ENCODE results near the gene HECTD2. TPM values are rescaled to one million over a fixed set of nuclear protein-coding genes. Genes with fewer than 3 reads are reported as not detected.

HECTD2 gene
- total RNA-seq, 1 experiment from 2014 or later = 9.4 TPM

DNA sequence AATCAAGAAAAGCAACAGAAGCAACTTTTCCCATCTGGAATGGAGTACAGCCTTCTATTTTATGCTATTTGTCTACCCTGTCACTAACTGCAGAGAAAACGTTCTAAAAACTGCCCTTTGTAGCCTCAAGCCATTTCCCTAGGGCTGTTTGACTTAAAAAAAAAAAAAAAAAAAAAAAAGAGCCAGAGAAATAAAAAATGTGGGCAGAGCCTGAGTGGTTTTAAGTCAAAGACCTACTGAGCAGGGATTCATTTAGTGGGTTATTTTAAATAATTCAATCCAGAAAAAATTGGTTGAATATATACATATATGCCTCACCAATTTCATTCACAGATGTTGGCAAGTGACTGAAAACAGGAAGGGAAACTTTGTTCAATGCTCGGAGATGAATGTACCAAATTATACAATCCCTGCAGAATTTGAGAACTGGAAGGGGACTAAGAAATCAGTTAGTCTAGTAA, 147.5 kb downstream of the HECTD2 start (continued):
- TF ChIP-seq, protein P1, sequence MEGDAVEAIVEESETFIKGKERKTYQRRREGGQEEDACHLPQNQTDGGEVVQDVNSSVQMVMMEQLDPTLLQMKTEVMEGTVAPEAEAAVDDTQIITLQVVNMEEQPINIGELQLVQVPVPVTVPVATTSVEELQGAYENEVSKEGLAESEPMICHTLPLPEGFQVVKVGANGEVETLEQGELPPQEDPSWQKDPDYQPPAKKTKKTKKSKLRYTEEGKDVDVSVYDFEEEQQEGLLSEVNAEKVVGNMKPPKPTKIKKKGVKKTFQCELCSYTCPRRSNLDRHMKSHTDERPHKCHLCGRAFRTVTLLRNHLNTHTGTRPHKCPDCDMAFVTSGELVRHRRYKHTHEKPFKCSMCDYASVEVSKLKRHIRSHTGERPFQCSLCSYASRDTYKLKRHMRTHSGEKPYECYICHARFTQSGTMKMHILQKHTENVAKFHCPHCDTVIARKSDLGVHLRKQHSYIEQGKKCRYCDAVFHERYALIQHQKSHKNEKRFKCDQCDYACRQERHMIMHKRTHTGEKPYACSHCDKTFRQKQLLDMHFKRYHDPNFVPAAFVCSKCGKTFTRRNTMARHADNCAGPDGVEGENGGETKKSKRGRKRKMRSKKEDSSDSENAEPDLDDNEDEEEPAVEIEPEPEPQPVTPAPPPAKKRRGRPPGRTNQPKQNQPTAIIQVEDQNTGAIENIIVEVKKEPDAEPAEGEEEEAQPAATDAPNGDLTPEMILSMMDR (IDR thresholded peaks at IDR 0.05) = no peak
- TF ChIP-seq CBFB (CRISPR knock-in tag; IDR thresholded peaks at IDR 0.05; ENCODE audit: low read depth) (no peak), FOXP1 (CRISPR knock-in tag; IDR thresholded peaks at IDR 0.05; ENCODE audit: borderline replicate concordance) (no peak), NFE2L1 (CRISPR knock-in tag; IDR thresholded peaks at IDR 0.05) (no peak), ZNF532 (CRISPR knock-in tag; IDR thresholded peaks at IDR 0.05; ENCODE audit: borderline replicate concordance) (no peak)
- TF ChIP-seq, protein P2, sequence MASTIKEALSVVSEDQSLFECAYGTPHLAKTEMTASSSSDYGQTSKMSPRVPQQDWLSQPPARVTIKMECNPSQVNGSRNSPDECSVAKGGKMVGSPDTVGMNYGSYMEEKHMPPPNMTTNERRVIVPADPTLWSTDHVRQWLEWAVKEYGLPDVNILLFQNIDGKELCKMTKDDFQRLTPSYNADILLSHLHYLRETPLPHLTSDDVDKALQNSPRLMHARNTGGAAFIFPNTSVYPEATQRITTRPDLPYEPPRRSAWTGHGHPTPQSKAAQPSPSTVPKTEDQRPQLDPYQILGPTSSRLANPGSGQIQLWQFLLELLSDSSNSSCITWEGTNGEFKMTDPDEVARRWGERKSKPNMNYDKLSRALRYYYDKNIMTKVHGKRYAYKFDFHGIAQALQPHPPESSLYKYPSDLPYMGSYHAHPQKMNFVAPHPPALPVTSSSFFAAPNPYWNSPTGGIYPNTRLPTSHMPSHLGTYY (CRISPR knock-in tag; IDR thresholded peaks at IDR 0.05) = no peak
- TF ChIP-seq, protein P3, sequence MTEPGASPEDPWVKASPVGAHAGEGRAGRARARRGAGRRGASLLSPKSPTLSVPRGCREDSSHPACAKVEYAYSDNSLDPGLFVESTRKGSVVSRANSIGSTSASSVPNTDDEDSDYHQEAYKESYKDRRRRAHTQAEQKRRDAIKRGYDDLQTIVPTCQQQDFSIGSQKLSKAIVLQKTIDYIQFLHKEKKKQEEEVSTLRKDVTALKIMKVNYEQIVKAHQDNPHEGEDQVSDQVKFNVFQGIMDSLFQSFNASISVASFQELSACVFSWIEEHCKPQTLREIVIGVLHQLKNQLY (CRISPR knock-in tag; IDR thresholded peaks at IDR 0.05) = no peak

DNA sequence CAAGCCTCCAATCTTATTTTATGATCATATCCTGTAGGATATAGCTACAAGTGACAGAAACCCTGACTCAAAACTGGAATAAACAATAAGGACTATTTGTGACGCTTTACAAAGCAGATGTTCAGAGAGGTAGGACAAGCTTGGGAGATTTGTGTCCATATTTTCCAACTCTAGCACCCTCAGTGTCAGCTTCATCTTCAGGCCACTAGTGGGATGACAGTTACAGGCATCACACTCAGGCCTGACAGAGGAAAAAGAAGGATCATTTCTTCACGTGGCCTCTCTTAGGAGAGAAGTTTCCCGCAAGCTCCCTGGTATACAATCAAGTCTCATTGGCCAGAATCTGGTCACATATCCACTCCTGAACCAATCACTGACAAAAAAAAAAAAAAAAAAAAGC, 148.3 kb downstream of the HECTD2 start:
- H3K36me3 Mint-ChIP-seq = peaks cover 22% of the 10 kb centered on the region
- ATAC-seq (no peak), DNase-seq (ENCODE audit: low spot score) (no peak)
- ChIA-PET CTCF (no interaction called here), POLR2A (no interaction called here)
- peaks cover 6% of the 10 kb centered on the region; the same call in 1 of the 2 replicates for H3K4me1 Mint-ChIP-seq
- no peak overlapping the region for H3K4me3 Mint-ChIP-seq
- H3K27ac Mint-ChIP-seq = no peak overlapping the region
- TF ChIP-seq NFE2L1 (CRISPR knock-in tag; IDR thresholded peaks at IDR 0.05) (no peak), ZNF416 (CRISPR knock-in tag; IDR thresholded peaks at IDR 0.05) (no peak), RELA (CRISPR knock-in tag; IDR thresholded peaks at IDR 0.05; ENCODE audit: borderline replicate concordance) (no peak), ESRRA (CRISPR knock-in tag; IDR thresholded peaks at IDR 0.05; ENCODE audit: borderline replicate concordance) (no peak), GABPB1 (CRISPR knock-in tag; IDR thresholded peaks at IDR 0.05) (no peak), NR1H2 (CRISPR knock-in tag; IDR thresholded peaks at IDR 0.05) (no peak), OVOL2 (CRISPR knock-in tag; IDR thresholded peaks at IDR 0.05; ENCODE audit: borderline replicate concordance) (no peak)
- TF ChIP-seq, protein P4, sequence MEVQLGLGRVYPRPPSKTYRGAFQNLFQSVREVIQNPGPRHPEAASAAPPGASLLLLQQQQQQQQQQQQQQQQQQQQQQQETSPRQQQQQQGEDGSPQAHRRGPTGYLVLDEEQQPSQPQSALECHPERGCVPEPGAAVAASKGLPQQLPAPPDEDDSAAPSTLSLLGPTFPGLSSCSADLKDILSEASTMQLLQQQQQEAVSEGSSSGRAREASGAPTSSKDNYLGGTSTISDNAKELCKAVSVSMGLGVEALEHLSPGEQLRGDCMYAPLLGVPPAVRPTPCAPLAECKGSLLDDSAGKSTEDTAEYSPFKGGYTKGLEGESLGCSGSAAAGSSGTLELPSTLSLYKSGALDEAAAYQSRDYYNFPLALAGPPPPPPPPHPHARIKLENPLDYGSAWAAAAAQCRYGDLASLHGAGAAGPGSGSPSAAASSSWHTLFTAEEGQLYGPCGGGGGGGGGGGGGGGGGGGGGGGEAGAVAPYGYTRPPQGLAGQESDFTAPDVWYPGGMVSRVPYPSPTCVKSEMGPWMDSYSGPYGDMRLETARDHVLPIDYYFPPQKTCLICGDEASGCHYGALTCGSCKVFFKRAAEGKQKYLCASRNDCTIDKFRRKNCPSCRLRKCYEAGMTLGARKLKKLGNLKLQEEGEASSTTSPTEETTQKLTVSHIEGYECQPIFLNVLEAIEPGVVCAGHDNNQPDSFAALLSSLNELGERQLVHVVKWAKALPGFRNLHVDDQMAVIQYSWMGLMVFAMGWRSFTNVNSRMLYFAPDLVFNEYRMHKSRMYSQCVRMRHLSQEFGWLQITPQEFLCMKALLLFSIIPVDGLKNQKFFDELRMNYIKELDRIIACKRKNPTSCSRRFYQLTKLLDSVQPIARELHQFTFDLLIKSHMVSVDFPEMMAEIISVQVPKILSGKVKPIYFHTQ (CRISPR knock-in tag; IDR thresholded peaks at IDR 0.05) = no peak
- no peaks in the 10 kb centered on the region for H3K27me3 Mint-ChIP-seq (ENCODE audit: low read depth)
- H3K9me3 Mint-ChIP-seq = peaks cover 36% of the 10 kb centered on the region
